Measurements from ENCODE around the gene KLK3. TPM values are rescaled to one million over a fixed set of nuclear protein-coding genes. Genes with fewer than 3 reads are reported as not detected.

KLK3 gene
- total and polyA plus RNA-seq, 2 of the 8 experiments (the other 6 are each of a cell fraction or from before 2014, with no cell fraction given) = 0.08 TPM; not detected in 1

DNA sequence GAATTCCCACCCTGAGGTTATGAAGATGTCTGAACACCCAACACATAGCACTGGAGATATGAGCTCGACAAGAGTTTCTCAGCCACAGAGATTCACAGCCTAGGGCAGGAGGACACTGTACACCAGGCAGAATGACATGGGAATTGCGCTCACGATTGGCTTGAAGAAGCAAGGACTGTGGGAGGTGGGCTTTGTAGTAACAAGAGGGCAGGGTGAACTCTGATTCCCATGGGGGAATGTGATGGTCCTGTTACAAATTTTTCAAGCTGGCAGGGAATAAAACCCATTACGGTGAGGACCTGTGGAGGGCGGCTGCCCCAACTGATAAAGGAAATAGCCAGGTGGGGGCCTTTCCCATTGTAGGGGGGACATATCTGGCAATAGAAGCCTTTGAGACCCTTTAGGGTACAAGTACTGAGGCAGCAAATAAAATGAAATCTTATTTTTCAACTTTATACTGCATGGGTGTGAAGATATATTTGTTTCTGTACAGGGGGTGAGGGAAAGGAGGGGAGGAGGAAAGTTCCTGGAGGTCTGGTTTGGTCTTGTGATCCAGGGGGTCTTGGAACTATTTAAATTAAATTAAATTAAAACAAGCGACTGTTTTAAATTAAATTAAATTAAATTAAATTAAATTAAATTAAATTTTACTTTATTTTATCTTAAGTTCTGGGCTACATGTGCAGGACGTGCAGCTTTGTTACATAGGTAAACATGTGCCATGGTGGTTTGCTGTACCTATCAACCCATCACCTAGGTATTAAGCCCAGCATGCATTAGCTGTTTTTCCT, 7.0 kb downstream of the KLK3 start:
- Histone ChIP-seq H3K4me2 (ENCODE audit: insufficient read depth in 1 of 2, low read depth in 2 of 2, low read length in 2 of 2) (no peak overlapping the region), H2AK5ac (ENCODE audit: low read depth, low read length) (no peak overlapping the region), H2BK20ac (ENCODE audit: low read length) (no peak overlapping the region), H2BK5ac (ENCODE audit: low read depth, low read length) (no peak overlapping the region), H4K91ac (replicated peaks; ENCODE audit: insufficient read length, low read length) (no peak overlapping the region), H4K8ac (ENCODE audit: extremely low read depth, insufficient read depth, low read length) (no peak overlapping the region), H3K4me3 (ENCODE audit: extremely low read depth in 1 of 4, insufficient read depth in 2 of 4, low read depth in 3 of 4, low read length in 4 of 4) (no peak overlapping the region), H4K5ac (ENCODE audit: insufficient read length, low read depth, low read length) (no peak overlapping the region), H2BK12ac (ENCODE audit: low read depth, low read length) (no peak overlapping the region), H3K9me3 (ENCODE audit: insufficient read depth in 2 of 2, low read depth in 1 of 2, low read length in 1 of 2) (peaks cover 0 to 4% of the 10 kb centered on the region in 2 experiments; a peak in 2 of 4 replicates), H3K27me3 (replicated peaks in 1 of 4; ENCODE audit: control insufficient read depth in 3 of 4, extremely low read depth in 1 of 4, insufficient read depth in 3 of 4, low read length in 3 of 4) (no peaks in the 10 kb centered on the region), H3K27ac (ENCODE audit: low read depth, low read length) (no peak overlapping the region), H3K79me1 (ENCODE audit: low read depth, low read length) (no peaks in the 10 kb centered on the region), H4K20me1 (replicated peaks in 1 of 2; ENCODE audit: control insufficient read depth in 1 of 2, insufficient read depth in 2 of 2, low read length in 2 of 2) (no peaks in the 10 kb centered on the region), H3K79me2 (ENCODE audit: control insufficient read depth in 1 of 2, insufficient read depth in 2 of 2, low read length in 2 of 2) (no peaks in the 10 kb centered on the region), H2BK15ac (ENCODE audit: low read length) (no peak overlapping the region), H3K4ac (replicated peaks; ENCODE audit: insufficient read length, low read depth, low read length) (no peak overlapping the region), H3K14ac (ENCODE audit: insufficient read length) (no peak overlapping the region), H2AFZ (ENCODE audit: low read length) (no peak overlapping the region), H3K36me3 (ENCODE audit: control insufficient read depth in 2 of 4, insufficient read depth in 4 of 4, low read length in 3 of 4) (no peaks in the 10 kb centered on the region), H3K56ac (replicated peaks; ENCODE audit: insufficient read length, low read depth, low read length) (no peak overlapping the region), H2BK120ac (replicated peaks; ENCODE audit: low read depth, low read length) (no peak overlapping the region), H3K23me2 (ENCODE audit: low read depth, low read length) (no peaks in the 10 kb centered on the region), H3K4me1 (replicated peaks in 1 of 4; ENCODE audit: control insufficient read depth in 3 of 4, insufficient read depth in 4 of 4, low read length in 3 of 4) (peaks cover 0 to 14% (median 6%) of the 10 kb centered on the region in 4 experiments; a peak in 5 of 7 replicates), H3K9ac (replicated peaks in 1 of 4; ENCODE audit: extremely low read depth in 1 of 4, low read depth in 3 of 4, low read length in 3 of 4) (no peak overlapping the region), H3K18ac (ENCODE audit: extremely low read depth, low read length) (no peak overlapping the region), H3K23ac (ENCODE audit: insufficient read length) (no peak overlapping the region)
- DNase-seq (ENCODE audit: low read depth in 1 of 2, low spot score in 2 of 2) = no peak
- ChIA-PET CTCF (ENCODE audit: partially characterized antibody) (interaction anchor here (1.4 kb wide), 2 partner anchors 9 to 14 kb away, joined by 3 read pairs; no protein-coding TSS in a partner anchor), POLR2A (ENCODE audit: partially characterized antibody) (interaction anchor here (1.1 kb wide), 1 partner anchor 58 kb away, joined by 3 read pairs; no protein-coding TSS in a partner anchor)
- 88% methylated on average over 7 of the region's 7 CpGs; no CpG with 5 or more reads in 1 of the 2 experiments for WGBS, 2 experiments (ENCODE audit: extremely low coverage in 1 of 2, insufficient coverage in 1 of 2, insufficient read length in 1 of 2, insufficient replicate concordance in 2 of 2, low coverage in 1 of 2, low lambda C conversion rate in 2 of 2, missing lambda C conversion rate in 1 of 2)
- no peak for FAIRE-seq
- no peak for TF ChIP-seq PHF8 (conservative IDR thresholded peaks at IDR 0.05; ENCODE audit: low read depth, low read length)
- TF ChIP-seq KDM5A (IDR thresholded peaks at IDR 0.05; ENCODE audit: low read length) = no peak
- TF ChIP-seq KDM4A (IDR thresholded peaks at IDR 0.05; ENCODE audit: low read depth, low read length, severe bottlenecking) = no peak
- no peak for TF ChIP-seq POLR2A (IDR thresholded peaks at IDR 0.05; ENCODE audit: control extremely low read depth in 1 of 2, low read depth in 2 of 2, low read length in 2 of 2)
- no peak for TF ChIP-seq ASH2L (IDR thresholded peaks at IDR 0.05; ENCODE audit: low read length)
- TF ChIP-seq CEBPB (IDR thresholded peaks at IDR 0.05; ENCODE audit: low read depth, low read length) = no peak
- no peak for TF ChIP-seq EZH2 (IDR thresholded peaks at IDR 0.05; ENCODE audit: low read depth, low read length, severe bottlenecking)
- no peak for TF ChIP-seq CREB1 (IDR thresholded peaks at IDR 0.05)
- TF ChIP-seq EP300 (IDR thresholded peaks at IDR 0.05; ENCODE audit: borderline replicate concordance in 1 of 2, low read depth in 2 of 2, low read length in 2 of 2) = no peak
- no peak for TF ChIP-seq KDM1A (IDR thresholded peaks at IDR 0.05; ENCODE audit: borderline replicate concordance, low read length)
- no peak for TF ChIP-seq TEAD4 (IDR thresholded peaks at IDR 0.05; ENCODE audit: low read depth, low read length)
- no peak for TF ChIP-seq CHD1 (IDR thresholded peaks at IDR 0.05; ENCODE audit: low read depth, low read length)
- TF ChIP-seq, protein P1, sequence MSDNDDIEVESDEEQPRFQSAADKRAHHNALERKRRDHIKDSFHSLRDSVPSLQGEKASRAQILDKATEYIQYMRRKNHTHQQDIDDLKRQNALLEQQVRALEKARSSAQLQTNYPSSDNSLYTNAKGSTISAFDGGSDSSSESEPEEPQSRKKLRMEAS (IDR thresholded peaks at IDR 0.05) = no peak

All from H1 (cell line).